HCT116 (cell line): ENCODE results near the gene DERL3. TPM values are rescaled to one million over a fixed set of nuclear protein-coding genes. Genes with fewer than 3 reads are reported as not detected.

ENCODE experiments used
- ATAC-seq: fragments of 200-7000 bp; cut with Tn5 transposase; 2 replicates; pipeline ENCODE4 v1.9.1; 2020; ENCODE audit warnings: mild to moderate bottlenecking, moderate library complexity
- BruUV-seq: library from RNA; stranded (reverse); fragments of 400-500 nt; replicated peaks from 2 replicates; lab custom pipeline; 2021; lab: Mats Ljungman, UMichigan
- CTCF ChIA-PET: fragments of 300-600 bp; sonication (Branson Sonifier 250); formaldehyde crosslinking; loops from one replicate; lab custom pipeline; 2021; ENCODE audit warnings: antibody characterized with exemption; lab: Charles Lee
- POLR2A ChIA-PET: fragments of 300-600, 350-600 bp; sonication (Branson Sonifier 250); formaldehyde crosslinking; loops from one replicate; lab custom pipeline; 2021; ENCODE audit warnings: antibody characterized with exemption; lab: Charles Lee
- RAD21 ChIA-PET, 2 experiments: fragments of 300-600 bp; sonication (Branson Sonifier 250); formaldehyde crosslinking; loops; one replicate each; lab custom pipeline; 2023; ENCODE audit warnings: low total read pairs in 2 of 2; ENCODE audit not compliant: uncharacterized antibody in 2 of 2, unreplicated experiment in 2 of 2, low non-redundant PET in 1 of 2; lab: Charles Lee
- DNase-seq: peaks from one replicate; pipeline ENCODE4 v3.0.0-alpha.2; 2010; ENCODE audit warnings: low read depth, low spot score
- H2AFZ ChIP-seq: fragments of 200-600 bp; shearing (Covaris generic), sonication (generic); 2 replicates; pipeline ENCODE4 v1.6.1; 2017; ENCODE audit warnings: low read depth, mixed run types, mixed read lengths, antibody characterized with exemption, low read length; ENCODE audit not compliant: poor library complexity, severe bottlenecking
- H3K27ac ChIP-seq: 2 replicates; pipeline ENCODE4 v1.5.1; 2012; ENCODE audit warnings: low read depth, low read length
- H3K27me3 ChIP-seq: fragments of 200-600 bp; sonication (generic); 2 replicates; pipeline ENCODE4 v1.6.1; 2016; ENCODE audit warnings: mixed run types, low read length, mixed read lengths; ENCODE audit not compliant: insufficient read depth
- H3K36me3 ChIP-seq, 2 experiments: fragments of 200-500 bp in 1 of 2; fragments of 200-600 bp in 1 of 2; sonication (Bioruptor generic) in 1 of 2; sonication (generic) in 1 of 2; 2 replicates each; pipeline versions ENCODE4 v1.5.1 to v1.6.1; 2014 to 2016; ENCODE audit warnings: low read length in 2 of 2, inconsistent platforms in 1 of 2, mixed read lengths in 1 of 2, mixed run types in 1 of 2; ENCODE audit not compliant: insufficient read depth in 2 of 2, control insufficient read depth in 1 of 2
- H3K4me1 ChIP-seq, 2 experiments: fragments of 200-600 bp in 1 of 2; sonication (generic) in 1 of 2; 2 replicates each; pipeline versions ENCODE4 v1.5.1 to v1.6.1; 2012 to 2017; ENCODE audit warnings: low read length in 2 of 2, inconsistent platforms in 1 of 2, mild to moderate bottlenecking in 1 of 2, mixed read lengths in 1 of 2, mixed run types in 1 of 2, moderate library complexity in 1 of 2; ENCODE audit not compliant: insufficient read depth in 2 of 2, control insufficient read depth in 1 of 2
- H3K4me2 ChIP-seq: fragments of 200-600 bp; sonication (generic); 2 replicates; pipeline ENCODE4 v1.6.1; 2017; ENCODE audit warnings: mixed run types, low read length, mixed read lengths
- H3K4me3 ChIP-seq, 2 experiments: fragments of 200-600 bp in 1 of 2; sonication (generic) in 1 of 2; replicated peaks in 1 of 2; 2 replicates each; pipeline ENCODE4 v1.5.1; 2011 to 2016; ENCODE audit warnings: low read length in 2 of 2, control low read depth in 1 of 2, low read depth in 1 of 2, mild to moderate bottlenecking in 1 of 2, mixed read lengths in 1 of 2, mixed run types in 1 of 2
- H3K79me2 ChIP-seq: fragments of 200-600 bp; sonication (generic); 2 replicates; pipeline ENCODE4 v1.6.1; 2017; ENCODE audit warnings: mild to moderate bottlenecking, mixed run types, low read length, moderate library complexity, mixed read lengths; ENCODE audit not compliant: insufficient read depth
- H3K9ac ChIP-seq: fragments of 200-600 bp; sonication (generic); 2 replicates; pipeline ENCODE4 v1.6.1; 2016; ENCODE audit warnings: low read length, mixed read lengths
- H3K9me2 ChIP-seq: fragments of 200-600 bp; sonication (generic), shearing (Covaris generic); 2 replicates; pipeline ENCODE4 v1.6.1; 2017; ENCODE audit warnings: mixed run types, mild to moderate bottlenecking, moderate library complexity; ENCODE audit not compliant: insufficient read depth
- H3K9me3 ChIP-seq, 2 experiments: fragments of 200-500 bp in 1 of 2; fragments of 200-600 bp in 1 of 2; sonication (Bioruptor generic) in 1 of 2; sonication (generic) in 1 of 2; 2 replicates each; pipeline ENCODE4 v1.6.1; 2014 to 2017; ENCODE audit warnings: low read length in 2 of 2, mixed read lengths in 2 of 2, inconsistent platforms in 1 of 2, low read depth in 1 of 2, mild to moderate bottlenecking in 1 of 2, mixed run types in 1 of 2, moderate library complexity in 1 of 2; ENCODE audit not compliant: control insufficient read depth in 1 of 2, insufficient read depth in 1 of 2
- H4K20me1 ChIP-seq: fragments of 200-600 bp; sonication (generic), shearing (Covaris generic); 2 replicates; pipeline ENCODE4 v1.6.1; 2017; ENCODE audit warnings: mixed run types, mild to moderate bottlenecking, moderate library complexity; ENCODE audit not compliant: insufficient read depth
- EGR1 ChIP-seq: IDR thresholded peaks from 2 replicates; pipeline ENCODE4 v1.6.1; 2012; ENCODE audit warnings: low read depth
- ELF1 ChIP-seq: IDR thresholded peaks from 2 replicates; pipeline ENCODE4 v1.6.1; 2012; ENCODE audit warnings: low read depth, borderline replicate concordance
- EZH2 ChIP-seq: fragments of 200-600 bp; sonication (generic); IDR thresholded peaks from 2 replicates; pipeline ENCODE4 v1.6.1; 2017; ENCODE audit warnings: antibody characterized with exemption, mixed run types
- EZH2phosphoT487 ChIP-seq: fragments of 200-600 bp; IDR thresholded peaks from 2 replicates; pipeline ENCODE4 v1.6.1; 2018; ENCODE audit warnings: antibody characterized with exemption, borderline replicate concordance
- FOSL1 ChIP-seq: IDR thresholded peaks from 2 replicates; pipeline ENCODE4 v1.6.1; 2012; ENCODE audit warnings: low read depth
- RAD21 ChIP-seq: IDR thresholded peaks from 2 replicates; pipeline ENCODE4 v1.6.1; 2012; ENCODE audit warnings: low read depth, mild to moderate bottlenecking
- SIN3A ChIP-seq: IDR thresholded peaks from 2 replicates; pipeline ENCODE4 v1.6.1; 2012; ENCODE audit warnings: low read depth
- SRF ChIP-seq: IDR thresholded peaks from 2 replicates; pipeline ENCODE4 v1.6.1; 2012; ENCODE audit warnings: low read depth
- ZFX ChIP-seq: fragments of 450-650 bp; IDR thresholded peaks from 2 replicates; pipeline ENCODE4 v1.6.1; 2017
- intact Hi-C: fragments of 100-400 bp; cut with micrococcal nuclease; formaldehyde crosslinking; loops from 2 replicates; pipeline ENCODE4 v1.10.0; 2022
- total RNA-seq: library from RNA; stranded (reverse); gene quantifications from one replicate; pipeline ENCODE4 v1.2.1, GENCODE V29; 2021; ENCODE audit not compliant: unreplicated experiment
- TF ChIP-seq, protein P1 (sequence below): IDR thresholded peaks from 2 replicates; pipeline ENCODE4 v1.6.1; 2012
- TF ChIP-seq, protein P2 (sequence below): IDR thresholded peaks from 2 replicates; pipeline ENCODE4 v1.6.1; 2012
- TF ChIP-seq, protein P3 (sequence below): IDR thresholded peaks from 2 replicates; pipeline ENCODE4 v1.6.1; 2012; ENCODE audit warnings: low read depth
- TF ChIP-seq, protein P4 (sequence below), 3 experiments: fragments of 200-600 bp in 1 of 3; sonication (generic) in 1 of 3; IDR thresholded peaks in 2 of 3; conservative IDR thresholded peaks in 1 of 3; 2 replicates each; pipeline ENCODE4 v1.5.1; 2012 to 2017; ENCODE audit warnings: low read depth in 2 of 3, low read length in 2 of 3, antibody characterized with exemption in 1 of 3, borderline replicate concordance in 1 of 3, control low read depth in 1 of 3, mild to moderate bottlenecking in 1 of 3, mixed read lengths in 1 of 3, mixed run types in 1 of 3, moderate library complexity in 1 of 3; ENCODE audit not compliant: insufficient read depth in 1 of 3
- TF ChIP-seq, protein P5 (sequence below): IDR thresholded peaks from 2 replicates; pipeline ENCODE4 v1.6.1; 2011; ENCODE audit warnings: mild to moderate bottlenecking, low read length, moderate library complexity; ENCODE audit not compliant: insufficient replicate concordance; ENCODE audit errors: extremely low read depth

DERL3 gene
- total RNA-seq, 1 experiment from 2014 or later, result not detected

DNA sequence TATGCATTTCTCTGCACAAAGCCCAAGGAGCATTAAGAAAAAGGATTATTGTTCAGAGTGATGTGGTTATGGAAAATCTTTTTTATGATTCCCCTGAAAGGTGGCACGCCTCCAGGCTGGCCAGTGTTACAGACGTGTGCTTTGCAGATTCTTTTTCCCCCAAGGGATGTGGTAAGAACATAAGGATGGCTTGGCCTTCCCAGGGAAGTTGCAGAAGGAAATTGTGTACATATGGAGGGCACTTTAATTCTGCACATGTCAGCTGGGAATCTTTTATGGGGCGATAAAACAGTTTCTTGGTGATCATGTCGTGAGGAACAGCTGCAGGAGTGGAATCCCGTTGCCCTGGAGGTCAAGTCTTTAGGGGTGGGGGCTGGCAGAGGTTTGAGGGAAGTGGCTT is 42.3 kb downstream of the DERL3 start:
- Histone ChIP-seq H3K4me3 (no peak overlapping the region), H3K9me2 (no peaks in the 10 kb centered on the region), H2AFZ (no peak overlapping the region), H4K20me1 (no peaks in the 10 kb centered on the region), H3K9ac (no peak overlapping the region), H3K27ac (no peak overlapping the region), H3K4me1 (no peaks in the 10 kb centered on the region), H3K27me3 (no peaks in the 10 kb centered on the region), H3K79me2 (peaks cover 20% of the 10 kb centered on the region), H3K4me2 (no peak overlapping the region), H3K36me3 (peaks cover 28 to 41% of the 10 kb centered on the region in 2 experiments; a peak in 3 of 4 replicates), H3K9me3 (no peaks in the 10 kb centered on the region)
- ChIA-PET RAD21 (no interaction called here), CTCF (no interaction called here), POLR2A (no interaction called here)
- DNase-seq (no peak), ATAC-seq (no peak)
- BruUV-seq, result no TSS peak
- intact Hi-C loops, result no loop called here
- TF ChIP-seq, protein P1, sequence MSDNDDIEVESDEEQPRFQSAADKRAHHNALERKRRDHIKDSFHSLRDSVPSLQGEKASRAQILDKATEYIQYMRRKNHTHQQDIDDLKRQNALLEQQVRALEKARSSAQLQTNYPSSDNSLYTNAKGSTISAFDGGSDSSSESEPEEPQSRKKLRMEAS, result no peak
- TF ChIP-seq ELF1 (no peak), SIN3A (no peak), SRF (no peak), FOSL1 (no peak), ZFX (no peak), EZH2 (no peak), EGR1 (no peak), EZH2phosphoT487 (no peak), RAD21 (no peak)
- TF ChIP-seq, protein P2, sequence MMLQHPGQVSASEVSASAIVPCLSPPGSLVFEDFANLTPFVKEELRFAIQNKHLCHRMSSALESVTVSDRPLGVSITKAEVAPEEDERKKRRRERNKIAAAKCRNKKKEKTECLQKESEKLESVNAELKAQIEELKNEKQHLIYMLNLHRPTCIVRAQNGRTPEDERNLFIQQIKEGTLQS, result no peak
- TF ChIP-seq, protein P3, sequence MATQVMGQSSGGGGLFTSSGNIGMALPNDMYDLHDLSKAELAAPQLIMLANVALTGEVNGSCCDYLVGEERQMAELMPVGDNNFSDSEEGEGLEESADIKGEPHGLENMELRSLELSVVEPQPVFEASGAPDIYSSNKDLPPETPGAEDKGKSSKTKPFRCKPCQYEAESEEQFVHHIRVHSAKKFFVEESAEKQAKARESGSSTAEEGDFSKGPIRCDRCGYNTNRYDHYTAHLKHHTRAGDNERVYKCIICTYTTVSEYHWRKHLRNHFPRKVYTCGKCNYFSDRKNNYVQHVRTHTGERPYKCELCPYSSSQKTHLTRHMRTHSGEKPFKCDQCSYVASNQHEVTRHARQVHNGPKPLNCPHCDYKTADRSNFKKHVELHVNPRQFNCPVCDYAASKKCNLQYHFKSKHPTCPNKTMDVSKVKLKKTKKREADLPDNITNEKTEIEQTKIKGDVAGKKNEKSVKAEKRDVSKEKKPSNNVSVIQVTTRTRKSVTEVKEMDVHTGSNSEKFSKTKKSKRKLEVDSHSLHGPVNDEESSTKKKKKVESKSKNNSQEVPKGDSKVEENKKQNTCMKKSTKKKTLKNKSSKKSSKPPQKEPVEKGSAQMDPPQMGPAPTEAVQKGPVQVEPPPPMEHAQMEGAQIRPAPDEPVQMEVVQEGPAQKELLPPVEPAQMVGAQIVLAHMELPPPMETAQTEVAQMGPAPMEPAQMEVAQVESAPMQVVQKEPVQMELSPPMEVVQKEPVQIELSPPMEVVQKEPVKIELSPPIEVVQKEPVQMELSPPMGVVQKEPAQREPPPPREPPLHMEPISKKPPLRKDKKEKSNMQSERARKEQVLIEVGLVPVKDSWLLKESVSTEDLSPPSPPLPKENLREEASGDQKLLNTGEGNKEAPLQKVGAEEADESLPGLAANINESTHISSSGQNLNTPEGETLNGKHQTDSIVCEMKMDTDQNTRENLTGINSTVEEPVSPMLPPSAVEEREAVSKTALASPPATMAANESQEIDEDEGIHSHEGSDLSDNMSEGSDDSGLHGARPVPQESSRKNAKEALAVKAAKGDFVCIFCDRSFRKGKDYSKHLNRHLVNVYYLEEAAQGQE, result no peak
- TF ChIP-seq, protein P4, sequence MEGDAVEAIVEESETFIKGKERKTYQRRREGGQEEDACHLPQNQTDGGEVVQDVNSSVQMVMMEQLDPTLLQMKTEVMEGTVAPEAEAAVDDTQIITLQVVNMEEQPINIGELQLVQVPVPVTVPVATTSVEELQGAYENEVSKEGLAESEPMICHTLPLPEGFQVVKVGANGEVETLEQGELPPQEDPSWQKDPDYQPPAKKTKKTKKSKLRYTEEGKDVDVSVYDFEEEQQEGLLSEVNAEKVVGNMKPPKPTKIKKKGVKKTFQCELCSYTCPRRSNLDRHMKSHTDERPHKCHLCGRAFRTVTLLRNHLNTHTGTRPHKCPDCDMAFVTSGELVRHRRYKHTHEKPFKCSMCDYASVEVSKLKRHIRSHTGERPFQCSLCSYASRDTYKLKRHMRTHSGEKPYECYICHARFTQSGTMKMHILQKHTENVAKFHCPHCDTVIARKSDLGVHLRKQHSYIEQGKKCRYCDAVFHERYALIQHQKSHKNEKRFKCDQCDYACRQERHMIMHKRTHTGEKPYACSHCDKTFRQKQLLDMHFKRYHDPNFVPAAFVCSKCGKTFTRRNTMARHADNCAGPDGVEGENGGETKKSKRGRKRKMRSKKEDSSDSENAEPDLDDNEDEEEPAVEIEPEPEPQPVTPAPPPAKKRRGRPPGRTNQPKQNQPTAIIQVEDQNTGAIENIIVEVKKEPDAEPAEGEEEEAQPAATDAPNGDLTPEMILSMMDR (IDR thresholded peaks at IDR 0.05 in 2 of 3, conservative IDR thresholded peaks at IDR 0.05 in 1 of 3; ENCODE audit: borderline replicate concordance in 1 of 3, insufficient read depth in 1 of 3, low read depth in 2 of 3, low read length in 2 of 3), result no peak
- TF ChIP-seq, protein P5, sequence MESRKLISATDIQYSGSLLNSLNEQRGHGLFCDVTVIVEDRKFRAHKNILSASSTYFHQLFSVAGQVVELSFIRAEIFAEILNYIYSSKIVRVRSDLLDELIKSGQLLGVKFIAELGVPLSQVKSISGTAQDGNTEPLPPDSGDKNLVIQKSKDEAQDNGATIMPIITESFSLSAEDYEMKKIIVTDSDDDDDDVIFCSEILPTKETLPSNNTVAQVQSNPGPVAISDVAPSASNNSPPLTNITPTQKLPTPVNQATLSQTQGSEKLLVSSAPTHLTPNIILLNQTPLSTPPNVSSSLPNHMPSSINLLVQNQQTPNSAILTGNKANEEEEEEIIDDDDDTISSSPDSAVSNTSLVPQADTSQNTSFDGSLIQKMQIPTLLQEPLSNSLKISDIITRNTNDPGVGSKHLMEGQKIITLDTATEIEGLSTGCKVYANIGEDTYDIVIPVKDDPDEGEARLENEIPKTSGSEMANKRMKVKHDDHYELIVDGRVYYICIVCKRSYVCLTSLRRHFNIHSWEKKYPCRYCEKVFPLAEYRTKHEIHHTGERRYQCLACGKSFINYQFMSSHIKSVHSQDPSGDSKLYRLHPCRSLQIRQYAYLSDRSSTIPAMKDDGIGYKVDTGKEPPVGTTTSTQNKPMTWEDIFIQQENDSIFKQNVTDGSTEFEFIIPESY, result no peak
